HG02840 (cell line): Measurements from ENCODE around the gene PRSS16.
"Not testable (repeated sequence)": the region's sequence is repeated elsewhere in the genome, so short reads cannot be mapped to it uniquely, and the experiment has no call there.

Experiments used
- ATAC-seq: cut with Tn5 transposase; IDR thresholded peaks from one replicate; pipeline ENCODE4 v1.9.1; 2021; ENCODE audit warnings: mild to moderate bottlenecking, moderate library complexity, moderate number of reproducible peaks; ENCODE audit not compliant: unreplicated experiment, low FRiP score

PRSS16 gene

GRCh38 chr6:27241443-27241842 is 6.1 kb upstream of the PRSS16 start:
- ATAC-seq, result no peak

DNA sequence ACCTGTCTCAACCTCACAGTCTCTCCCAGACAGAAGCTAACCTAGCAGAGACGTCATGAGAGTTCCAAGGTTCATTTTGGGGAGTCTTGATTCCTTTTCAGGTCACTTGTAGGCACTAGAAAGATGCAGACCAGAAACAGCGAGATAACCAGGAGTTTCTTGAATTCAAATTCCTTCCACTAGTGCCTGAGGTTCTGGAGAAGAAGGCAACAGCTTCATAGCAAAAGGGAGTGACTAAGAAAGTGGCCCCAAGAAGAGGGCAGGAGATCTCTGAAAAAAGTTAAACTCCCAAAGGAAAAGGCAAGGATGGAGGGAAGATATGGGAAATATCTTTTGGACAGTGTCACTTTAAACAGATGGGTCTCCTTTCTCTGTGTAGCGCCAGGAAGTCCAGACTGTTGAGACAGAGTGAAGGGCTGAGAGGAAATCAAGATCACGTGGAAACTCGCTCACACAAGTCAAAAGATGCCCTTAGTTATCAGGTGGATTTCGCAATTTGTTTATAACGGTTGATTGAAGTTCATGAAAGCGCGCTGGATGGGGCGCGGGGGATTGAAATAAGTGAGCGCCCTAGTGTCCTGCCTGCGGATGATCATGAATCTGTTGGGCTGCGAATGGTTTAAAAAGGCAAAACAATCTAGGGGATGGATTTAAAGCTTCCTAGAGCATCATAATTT is 4.8 kb upstream of the PRSS16 start:
- ATAC-seq, result no peak

- ATAC-seq, result no peak
Measured at GRCh38 chr6:27248783-27249182, 1.3 kb downstream of the PRSS16 start.

GRCh38 chr6:27250277-27251111 is 3.0 kb downstream of the PRSS16 start:
- ATAC-seq, result no peak

GRCh38 chr6:27251112-27251605 is 3.7 kb downstream of the PRSS16 start:
- ATAC-seq, result no peak

GRCh38 chr6:27251606-27252251 is 4.2 kb downstream of the PRSS16 start:
- no peak for ATAC-seq

- ATAC-seq, result no peak
Measured at GRCh38 chr6:27254566-27254965, 7.1 kb downstream of the PRSS16 start.

- no peak for ATAC-seq
Measured at GRCh38 chr6:27255866-27256265, 8.4 kb downstream of the PRSS16 start.

DNA sequence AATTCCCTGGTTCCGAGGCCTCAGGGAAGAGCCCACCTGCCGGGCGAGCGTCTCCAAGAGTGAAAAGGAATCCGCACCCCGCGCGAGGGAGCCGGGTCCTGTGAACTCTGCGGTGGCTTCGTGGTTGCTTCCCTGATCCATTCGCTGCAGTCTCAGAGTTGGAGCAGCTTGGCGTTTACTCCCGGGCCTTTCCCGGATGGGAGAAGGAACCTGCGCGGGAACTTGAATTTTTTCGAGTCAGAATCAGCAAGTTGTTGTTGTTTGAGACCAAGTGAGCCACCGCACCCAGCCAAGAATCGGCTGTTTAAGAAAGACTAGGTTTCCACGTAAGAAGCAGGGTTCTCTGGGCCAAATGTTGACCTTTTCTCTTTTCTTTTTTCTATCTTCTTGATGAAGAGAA is 12.9 kb downstream of the PRSS16 start:
- ATAC-seq, result no peak

DNA sequence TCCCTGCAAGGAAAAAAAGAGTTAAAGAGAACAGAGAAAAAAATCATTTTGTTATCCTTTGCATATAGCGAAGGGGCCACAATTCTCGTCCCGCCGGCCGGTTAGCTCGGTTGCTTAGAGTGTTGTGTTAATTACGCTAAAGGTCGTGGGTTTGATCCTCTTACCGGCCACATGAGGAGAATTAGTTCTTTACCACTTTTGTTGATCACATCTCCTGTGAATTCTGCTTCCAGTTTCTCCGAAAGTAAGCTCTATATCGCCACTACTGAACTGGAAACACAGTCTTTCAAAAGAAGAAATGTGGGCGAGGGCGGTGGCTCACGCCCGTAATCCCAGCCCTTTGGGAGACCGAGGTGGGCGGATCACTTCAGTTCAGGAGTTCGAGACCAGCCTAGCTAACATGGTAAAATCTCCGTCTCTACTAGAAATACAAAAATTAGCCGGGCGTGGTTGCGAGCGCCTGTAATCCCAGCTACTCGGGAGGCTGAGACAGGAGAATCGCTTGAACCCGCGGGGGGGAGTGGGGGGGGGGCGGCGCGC is 13.4 kb downstream of the PRSS16 start:
- ATAC-seq, result no peak

DNA sequence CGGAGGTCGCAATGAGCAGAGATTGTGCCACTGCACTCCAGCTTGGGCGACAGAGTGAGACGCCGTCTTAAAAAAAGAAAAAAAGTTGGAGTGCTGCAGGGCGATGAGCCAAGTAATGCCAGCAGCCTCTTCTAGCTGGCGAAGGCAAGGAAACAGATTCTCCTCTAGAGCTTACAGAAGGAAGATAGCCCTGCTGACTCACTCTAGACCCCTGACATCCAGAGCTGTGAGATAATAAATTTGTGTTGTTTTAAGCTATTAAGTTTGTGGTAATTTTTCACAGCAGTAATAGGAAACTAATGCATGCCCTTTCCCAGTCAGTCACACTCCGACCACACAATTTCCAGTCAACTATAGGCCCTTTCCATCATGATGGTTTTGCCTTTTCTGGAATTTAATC is 16.4 kb downstream of the PRSS16 start:
- ATAC-seq, result no peak

- not testable (repeated sequence) for ATAC-seq
Measured at GRCh38 chr6:27267003-27267402, 19.5 kb downstream of the PRSS16 start.

GRCh38 chr6:27267857-27268434 is 20.4 kb downstream of the PRSS16 start:
- ATAC-seq, result no peak

DNA sequence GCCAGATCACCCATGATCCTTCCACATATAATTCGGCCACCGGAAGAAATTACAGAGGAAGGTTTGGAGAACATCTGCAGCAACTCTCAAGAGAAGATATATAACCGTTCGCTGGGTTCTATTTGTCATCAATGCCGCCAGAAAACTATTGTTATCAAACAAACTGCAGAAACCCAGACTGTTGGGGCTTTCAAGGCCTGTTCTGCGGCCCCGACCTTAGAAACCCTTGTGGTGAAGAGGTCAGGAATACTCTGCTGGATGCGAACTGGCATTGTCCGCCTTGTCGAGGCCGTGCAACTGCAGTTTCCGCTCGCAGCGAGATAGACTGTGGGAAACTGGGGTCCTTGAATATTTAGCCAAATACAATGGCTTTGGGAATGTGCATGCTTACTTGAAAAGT is 21.3 kb downstream of the PRSS16 start:
- ATAC-seq, result no peak

DNA sequence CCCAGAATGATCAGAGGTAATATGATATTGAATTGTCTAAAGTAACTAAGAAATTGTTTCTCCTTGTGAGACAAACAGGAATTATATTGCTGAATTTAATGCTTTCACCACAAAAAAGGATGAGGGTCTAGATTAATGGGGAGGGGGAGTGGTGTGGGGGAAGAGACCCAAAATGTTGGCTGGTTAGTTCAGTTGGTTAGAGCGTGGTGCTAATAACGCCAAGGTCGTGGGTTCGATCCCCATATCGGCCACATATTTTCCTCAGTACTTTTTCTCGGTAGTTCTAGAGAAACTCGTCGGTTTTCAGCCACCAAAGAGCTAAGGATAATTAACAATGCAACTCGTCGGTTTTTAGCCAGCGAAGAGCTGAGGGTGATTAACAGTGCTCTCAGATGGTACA is 26.3 kb downstream of the PRSS16 start:
- ATAC-seq, result no peak

DNA sequence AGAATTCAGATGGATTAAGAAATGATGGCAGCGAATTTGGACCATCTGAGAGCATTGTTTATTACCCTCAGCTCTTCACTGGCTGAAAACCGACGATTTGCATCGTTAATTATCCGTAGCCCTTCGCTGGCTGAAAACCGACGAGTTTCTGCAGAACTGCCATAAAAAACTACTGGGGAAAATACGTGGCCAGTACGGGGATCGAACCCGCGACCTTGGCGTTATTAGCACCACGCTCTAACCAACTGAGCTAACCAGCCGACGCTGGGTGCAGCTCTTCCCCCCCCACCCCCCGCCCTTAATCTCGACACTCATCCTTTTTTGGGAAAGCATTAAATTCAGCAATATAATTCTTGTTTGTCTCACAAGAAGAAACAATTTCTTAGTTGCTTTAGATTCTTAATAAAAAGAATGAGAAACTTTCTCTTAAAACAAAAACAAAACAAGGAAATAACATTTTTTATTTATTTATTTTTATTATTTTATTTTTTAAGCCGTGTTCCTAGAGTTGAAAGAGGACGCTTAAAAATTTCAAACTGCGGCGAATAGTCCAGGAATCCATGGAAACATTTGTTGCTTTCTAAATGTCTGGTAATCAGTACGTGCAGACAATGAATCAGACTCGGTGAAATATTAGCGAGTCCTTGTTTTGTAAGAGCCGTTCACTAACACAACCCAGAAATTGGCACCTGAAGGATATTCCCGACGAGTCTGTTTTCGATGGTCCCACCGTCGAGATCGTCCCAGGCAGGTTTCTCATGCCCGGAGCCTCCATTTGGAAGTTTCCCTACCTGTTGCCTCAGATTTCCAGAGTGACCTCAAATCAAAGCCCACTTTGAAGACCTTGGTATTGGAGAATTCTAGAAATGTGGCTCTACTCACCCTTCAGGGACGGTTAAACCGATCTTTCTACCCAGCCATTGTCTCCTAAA is 27.8 kb downstream of the PRSS16 start:
- no peak for ATAC-seq

DNA sequence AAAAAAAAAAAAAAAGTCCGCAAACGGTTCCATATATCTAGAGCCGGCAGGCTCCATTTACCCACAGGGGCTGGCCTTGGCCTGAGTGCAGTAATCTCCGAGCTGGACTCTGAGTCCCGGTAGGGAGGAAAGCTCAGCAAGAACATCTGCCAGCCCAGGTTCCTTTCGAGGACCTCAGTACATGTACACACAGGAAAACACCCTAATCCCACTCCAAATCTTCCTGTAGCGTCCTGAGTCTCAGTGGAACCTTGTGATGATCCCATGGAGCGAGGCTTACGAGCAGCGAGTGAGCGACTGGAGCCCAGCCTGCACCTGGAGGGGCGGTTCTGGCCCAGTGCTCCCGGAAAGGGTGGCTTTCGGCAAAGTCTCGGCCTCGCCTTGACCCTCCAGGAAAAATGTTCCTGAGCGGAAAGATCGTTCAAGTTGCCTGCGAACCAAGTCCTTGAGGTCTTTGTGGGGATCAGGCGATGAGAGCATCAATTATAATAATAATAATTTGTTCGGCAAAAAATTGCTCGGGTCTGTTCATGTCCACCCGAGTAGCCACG is 32.1 kb downstream of the PRSS16 start:
- ATAC-seq, result no peak

- ATAC-seq, result no peak
Measured at GRCh38 chr6:27280064-27280539, 32.6 kb downstream of the PRSS16 start.

GRCh38 chr6:27280540-27281000 is 33.1 kb downstream of the PRSS16 start:
- no peak for ATAC-seq
